Activated naive CD8-positive, alpha-beta T cell (primary cell): ENCODE results near the gene NDUFS8.

Experiments
- H3K27ac Mint-ChIP-seq: one replicate; pipeline ENCODE4 v1.8.0; 2021; ENCODE audit warnings: mixed read lengths
- H3K27me3 Mint-ChIP-seq: one replicate; pipeline ENCODE4 v1.8.0; 2021; ENCODE audit warnings: mixed read lengths
- H3K36me3 Mint-ChIP-seq: one replicate; pipeline ENCODE4 v1.8.0; 2021; ENCODE audit warnings: mixed read lengths
- H3K4me1 Mint-ChIP-seq: one replicate; pipeline ENCODE4 v1.8.0; 2021; ENCODE audit warnings: low read depth, mixed read lengths
- H3K4me3 Mint-ChIP-seq: one replicate; pipeline ENCODE4 v1.8.0; 2021; ENCODE audit warnings: mild to moderate bottlenecking, mixed read lengths
- H3K9me3 Mint-ChIP-seq: one replicate; pipeline ENCODE4 v1.8.0; 2021; ENCODE audit warnings: low read depth, mixed read lengths

The NDUFS8 gene

DNA sequence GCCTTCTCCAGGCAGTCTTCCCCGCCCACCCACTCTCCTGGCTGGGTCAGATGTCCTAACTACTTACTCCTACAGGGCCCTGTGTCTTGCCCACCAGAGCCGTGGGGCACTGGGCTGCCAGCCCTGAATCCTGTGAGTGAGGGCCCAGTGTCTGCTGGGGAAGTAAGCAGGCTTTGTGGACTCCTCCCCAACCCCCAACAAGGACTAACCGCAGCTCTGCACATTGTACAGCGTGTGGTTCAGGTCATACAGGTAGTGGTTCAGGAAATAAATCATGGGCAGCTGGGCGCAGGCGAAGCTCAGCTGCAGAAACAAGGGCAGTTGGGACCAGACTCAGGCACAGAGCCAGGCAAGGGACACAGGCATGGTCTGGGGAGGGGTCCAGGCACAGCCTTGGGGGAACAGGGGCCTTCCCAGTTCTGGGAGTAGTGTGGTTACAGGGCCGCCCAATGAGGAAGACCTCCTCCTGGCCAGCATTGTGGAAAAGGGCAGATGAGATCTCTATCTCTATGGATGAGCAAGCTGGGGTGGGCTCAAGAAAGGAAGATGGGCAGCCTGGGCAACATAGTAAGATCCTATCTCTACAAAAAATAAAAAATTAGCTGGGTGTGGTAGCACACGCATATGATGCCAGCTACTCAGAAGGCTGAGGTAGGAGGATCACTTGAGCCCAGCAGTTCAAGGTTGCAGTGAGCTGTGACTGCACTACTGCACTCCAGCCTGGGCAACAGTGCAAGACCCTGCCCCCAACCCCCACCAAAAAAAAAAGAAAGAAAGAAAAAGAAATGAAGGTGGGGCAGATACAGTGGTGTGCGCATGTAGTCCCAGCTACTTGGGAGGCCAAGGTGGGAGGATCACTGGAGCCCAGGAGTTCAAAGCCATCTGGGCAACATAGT lies 32.1 kb upstream of the NDUFS8 start:
- H3K4me1 Mint-ChIP-seq: peaks cover 31% of the 10 kb centered on the region
- no peaks in the 10 kb centered on the region for H3K27me3 Mint-ChIP-seq
- H3K4me3 Mint-ChIP-seq: no peak overlapping the region
- H3K36me3 Mint-ChIP-seq: peaks cover 3% of the 10 kb centered on the region
- H3K27ac Mint-ChIP-seq: no peak overlapping the region
- no peaks in the 10 kb centered on the region for H3K9me3 Mint-ChIP-seq

DNA sequence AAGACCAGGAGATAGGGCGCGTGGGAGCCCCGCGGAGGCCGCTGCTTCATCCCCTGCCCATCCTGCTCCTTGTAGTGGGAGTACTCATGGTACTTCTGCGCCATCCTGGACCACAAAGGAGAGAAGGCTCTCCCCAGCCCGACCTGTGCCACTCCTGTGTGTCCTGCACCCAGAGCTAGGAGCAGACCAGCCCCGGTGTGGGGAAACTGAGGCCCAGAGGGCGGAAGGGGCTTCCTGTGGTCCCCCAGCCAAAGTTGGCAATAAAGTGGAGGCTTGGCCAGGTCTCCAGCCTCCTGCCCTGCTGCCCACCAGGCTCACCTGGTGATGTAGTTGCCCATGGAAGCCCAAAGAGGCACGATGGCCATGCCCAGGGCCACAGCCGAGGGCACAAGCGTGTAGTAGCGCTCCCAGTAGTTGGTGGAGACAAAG lies 31.3 kb upstream of the NDUFS8 start:
- H3K4me1 Mint-ChIP-seq: peaks cover 28% of the 10 kb centered on the region
- no peak overlapping the region for H3K27ac Mint-ChIP-seq
- H3K9me3 Mint-ChIP-seq: no peaks in the 10 kb centered on the region
- no peak overlapping the region for H3K4me3 Mint-ChIP-seq
- H3K36me3 Mint-ChIP-seq: no peaks in the 10 kb centered on the region
- H3K27me3 Mint-ChIP-seq: no peaks in the 10 kb centered on the region

DNA sequence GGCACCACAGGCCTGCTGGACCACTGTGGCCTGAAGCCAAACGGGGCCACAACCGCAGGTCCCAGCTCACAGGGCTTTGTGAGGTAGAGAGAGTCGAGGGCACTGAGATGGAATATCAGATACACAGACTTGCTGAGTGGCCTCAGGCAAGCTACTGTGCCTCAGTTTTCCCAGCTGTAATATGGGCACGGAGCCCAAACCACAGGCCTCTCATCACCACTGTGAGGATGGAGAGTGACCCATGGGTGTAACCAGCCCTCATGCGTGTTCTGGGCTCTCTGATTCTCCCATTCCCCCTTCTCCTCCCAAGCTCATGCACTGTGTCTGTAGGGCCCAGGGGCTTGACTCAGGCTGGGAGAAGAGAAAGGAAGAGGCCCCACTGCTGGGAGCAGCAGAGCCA lies 30.8 kb upstream of the NDUFS8 start:
- no peaks in the 10 kb centered on the region for H3K27me3 Mint-ChIP-seq
- H3K9me3 Mint-ChIP-seq: no peaks in the 10 kb centered on the region
- no peaks in the 10 kb centered on the region for H3K36me3 Mint-ChIP-seq
- no peak overlapping the region for H3K27ac Mint-ChIP-seq
- no peak overlapping the region for H3K4me3 Mint-ChIP-seq
- H3K4me1 Mint-ChIP-seq: peaks cover 27% of the 10 kb centered on the region

DNA sequence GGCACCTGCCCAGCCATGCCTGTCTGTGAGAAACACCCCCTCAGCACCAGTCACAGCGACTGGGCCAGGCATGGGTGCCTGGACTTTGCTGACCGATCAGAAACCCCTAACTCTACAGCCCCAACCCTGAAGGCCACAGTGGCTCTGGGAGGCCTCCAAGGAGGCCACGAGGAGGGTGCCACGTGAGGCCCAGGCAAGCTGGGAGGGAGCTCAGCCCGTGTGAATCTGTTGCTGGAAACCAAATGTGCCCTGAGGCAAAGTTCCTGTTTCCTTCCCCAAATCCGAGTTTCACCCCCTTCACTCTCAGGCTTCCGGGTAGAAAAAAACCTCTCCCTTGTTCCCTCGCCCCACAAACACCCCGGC lies 27.9 kb upstream of the NDUFS8 start:
- Mint-ChIP-seq H3K36me3 (no peaks in the 10 kb centered on the region), H3K27ac (no peak overlapping the region), H3K27me3 (no peaks in the 10 kb centered on the region), H3K4me1 (peaks cover 25% of the 10 kb centered on the region), H3K4me3 (peak overlapping the region; percentile 82), H3K9me3 (no peaks in the 10 kb centered on the region)

DNA sequence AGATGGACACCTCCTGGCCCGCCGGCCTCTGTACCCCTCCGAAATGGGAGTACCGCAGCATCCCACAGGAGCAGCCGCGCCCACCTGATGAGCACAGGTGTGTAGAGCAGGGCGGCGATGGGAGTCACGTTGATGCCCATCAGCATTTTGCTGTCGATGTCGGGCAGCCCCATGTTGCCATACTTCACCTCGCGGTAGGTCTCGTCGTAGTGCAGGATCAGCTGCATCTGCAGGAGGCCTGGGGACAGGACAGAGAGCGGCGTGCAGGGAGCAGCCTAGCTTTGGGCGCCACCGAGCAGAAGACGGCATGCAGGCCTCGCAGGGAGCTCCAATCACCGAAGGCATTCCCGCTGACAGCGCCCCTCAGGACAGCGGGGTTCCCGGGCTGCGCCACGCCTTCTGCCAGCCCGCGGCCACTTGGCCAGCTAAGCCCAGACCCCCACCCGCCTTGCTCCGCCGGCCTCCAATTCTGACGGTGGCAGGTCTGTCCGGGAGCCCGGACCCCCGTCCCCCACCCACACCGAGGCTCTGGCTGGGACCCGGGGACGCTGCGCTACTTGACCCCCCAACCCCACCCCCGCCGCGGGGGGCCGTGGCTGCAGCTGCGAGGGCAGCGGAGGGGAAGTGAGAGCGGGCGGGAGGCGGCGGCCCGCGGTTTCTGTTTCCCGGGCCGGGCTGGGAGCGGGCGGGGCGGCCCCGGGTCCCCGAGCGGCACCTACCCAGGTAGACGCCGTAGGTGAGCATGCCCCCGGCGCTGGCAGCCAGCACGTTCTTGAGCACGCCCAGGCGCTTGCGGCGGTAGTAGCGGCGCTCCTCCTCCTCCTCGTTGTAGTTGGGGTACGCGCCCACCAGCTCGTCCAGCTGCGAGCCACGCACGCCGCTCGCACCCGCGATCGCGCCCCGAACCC lies 27.3 kb upstream of the NDUFS8 start:
- Mint-ChIP-seq H3K4me3 (peak overlapping the region; percentile 82), H3K9me3 (no peaks in the 10 kb centered on the region), H3K27ac (no peak overlapping the region), H3K27me3 (no peaks in the 10 kb centered on the region), H3K4me1 (peaks cover 20% of the 10 kb centered on the region), H3K36me3 (no peaks in the 10 kb centered on the region)

DNA sequence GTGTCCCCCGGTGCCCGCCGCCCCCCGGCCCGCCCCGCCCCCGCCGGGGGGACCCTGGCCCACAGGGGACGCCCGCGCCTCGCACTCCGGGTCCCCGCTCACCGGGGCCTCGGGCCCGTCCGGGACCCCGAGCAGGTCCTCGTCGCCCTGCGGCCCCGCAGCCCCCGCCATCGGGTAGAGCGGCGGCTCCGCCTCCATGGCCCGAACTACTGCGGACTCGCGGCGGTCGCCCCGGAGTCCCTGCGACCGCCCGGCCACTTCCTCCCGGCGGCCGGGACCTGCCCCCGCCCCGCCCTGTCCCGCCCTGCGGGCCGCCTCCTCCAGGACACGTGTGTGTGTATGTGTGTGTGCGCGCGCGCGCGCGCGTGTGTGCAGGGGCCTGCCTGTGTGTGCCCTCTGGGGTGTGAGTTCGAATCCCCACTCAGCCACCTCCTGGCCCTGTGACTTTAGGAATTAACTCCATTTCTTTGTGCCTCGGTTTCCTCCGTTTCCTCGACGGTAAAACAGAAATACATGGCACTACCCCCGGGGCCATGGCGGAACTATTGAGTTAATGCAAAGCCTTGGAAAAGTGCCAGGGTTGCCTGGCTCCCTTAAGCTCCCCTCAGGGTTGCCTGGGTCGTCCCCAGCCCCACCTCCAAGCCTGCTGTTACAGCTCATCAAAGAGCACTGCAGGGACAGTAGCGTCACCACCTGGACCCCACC lies 26.5 kb upstream of the NDUFS8 start, which contains the start of gene UNC93B1:
TSS of gene UNC93B1 (minus strand) at position 252 of the 705 bp plus-strand sequence. CDS start at position 198, 54 bp downstream.
- Mint-ChIP-seq H3K9me3 (no peaks in the 10 kb centered on the region), H3K4me3 (peak within 1 kb of the TSS; percentile 82), H3K27me3 (no peaks in the 10 kb centered on the region), H3K4me1 (peaks cover 14% of the 10 kb centered on the region), H3K27ac (no peak within 1 kb of the TSS), H3K36me3 (no peaks in the 10 kb centered on the region)

DNA sequence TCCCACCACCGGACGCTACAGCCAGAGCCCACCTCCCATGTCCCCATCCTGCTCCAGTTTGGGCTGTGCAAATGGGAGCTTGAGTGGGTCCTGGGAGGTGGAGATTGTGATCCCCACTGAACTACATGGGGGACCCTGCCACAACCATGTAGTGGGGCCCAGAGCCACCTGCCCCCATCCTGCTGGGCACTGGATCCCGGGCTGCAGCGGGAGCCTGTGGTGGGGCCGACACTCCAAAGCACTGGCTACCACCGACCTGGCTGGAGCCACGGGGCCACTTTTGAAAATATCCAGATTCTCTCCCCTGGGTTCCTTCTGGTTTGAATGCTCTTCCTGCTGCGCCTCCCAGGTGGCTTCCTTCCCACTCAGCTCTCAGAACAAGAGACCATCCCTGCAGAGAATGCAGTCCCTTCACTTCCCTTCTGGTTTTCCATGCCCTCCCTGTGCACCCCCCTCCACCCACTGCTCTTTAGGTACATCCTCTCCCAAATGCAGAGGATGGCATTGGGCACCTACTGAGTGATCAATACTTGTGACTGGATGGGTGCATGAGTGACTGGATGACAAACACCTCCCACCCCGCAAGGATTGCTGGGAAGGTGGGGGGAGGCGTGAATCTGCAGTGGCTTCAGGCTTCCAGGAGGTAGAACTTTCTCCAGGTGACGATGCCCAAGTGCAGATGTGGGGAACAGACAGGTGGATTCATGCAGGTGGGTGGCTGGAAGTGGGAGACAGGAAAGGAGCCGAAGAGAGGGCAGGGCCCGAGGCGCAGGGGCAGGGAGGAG lies 25.7 kb upstream of the NDUFS8 start:
- Mint-ChIP-seq H3K36me3 (no peaks in the 10 kb centered on the region), H3K9me3 (no peaks in the 10 kb centered on the region), H3K27ac (no peak overlapping the region), H3K27me3 (no peaks in the 10 kb centered on the region), H3K4me1 (peaks cover 21% of the 10 kb centered on the region), H3K4me3 (peak overlapping the region; percentile 79)

DNA sequence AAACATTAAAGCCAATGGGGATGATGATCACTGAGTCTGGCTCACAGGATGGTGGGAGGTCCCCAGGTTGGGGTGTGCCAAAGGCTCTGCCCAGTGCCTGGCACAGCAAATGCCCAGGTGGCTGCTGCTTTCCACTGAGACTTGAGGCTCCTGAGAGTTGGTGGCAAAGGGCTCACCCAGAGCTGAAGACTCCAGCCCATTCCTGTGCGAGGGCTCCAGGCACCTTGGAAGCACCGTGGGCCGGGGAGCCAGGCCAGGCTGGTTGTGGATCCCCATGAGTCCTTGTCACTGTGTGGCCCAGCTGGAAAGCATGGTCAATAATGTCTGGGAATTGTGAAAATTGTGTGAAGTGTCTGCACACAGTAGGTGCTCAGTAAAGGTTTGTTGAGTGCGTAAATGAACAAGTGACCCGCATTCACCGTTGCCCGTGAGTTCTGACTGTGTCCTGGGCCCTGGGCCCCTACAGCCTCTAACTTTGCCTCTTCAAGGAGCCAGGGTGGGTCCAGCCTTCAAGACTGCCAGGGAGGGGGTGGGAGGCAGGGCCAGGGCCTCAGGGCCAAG lies 23.8 kb upstream of the NDUFS8 start:
- Mint-ChIP-seq H3K4me3 (no peak overlapping the region), H3K4me1 (peaks cover 21% of the 10 kb centered on the region), H3K36me3 (no peaks in the 10 kb centered on the region), H3K9me3 (no peaks in the 10 kb centered on the region), H3K27me3 (no peaks in the 10 kb centered on the region), H3K27ac (no peak overlapping the region)

DNA sequence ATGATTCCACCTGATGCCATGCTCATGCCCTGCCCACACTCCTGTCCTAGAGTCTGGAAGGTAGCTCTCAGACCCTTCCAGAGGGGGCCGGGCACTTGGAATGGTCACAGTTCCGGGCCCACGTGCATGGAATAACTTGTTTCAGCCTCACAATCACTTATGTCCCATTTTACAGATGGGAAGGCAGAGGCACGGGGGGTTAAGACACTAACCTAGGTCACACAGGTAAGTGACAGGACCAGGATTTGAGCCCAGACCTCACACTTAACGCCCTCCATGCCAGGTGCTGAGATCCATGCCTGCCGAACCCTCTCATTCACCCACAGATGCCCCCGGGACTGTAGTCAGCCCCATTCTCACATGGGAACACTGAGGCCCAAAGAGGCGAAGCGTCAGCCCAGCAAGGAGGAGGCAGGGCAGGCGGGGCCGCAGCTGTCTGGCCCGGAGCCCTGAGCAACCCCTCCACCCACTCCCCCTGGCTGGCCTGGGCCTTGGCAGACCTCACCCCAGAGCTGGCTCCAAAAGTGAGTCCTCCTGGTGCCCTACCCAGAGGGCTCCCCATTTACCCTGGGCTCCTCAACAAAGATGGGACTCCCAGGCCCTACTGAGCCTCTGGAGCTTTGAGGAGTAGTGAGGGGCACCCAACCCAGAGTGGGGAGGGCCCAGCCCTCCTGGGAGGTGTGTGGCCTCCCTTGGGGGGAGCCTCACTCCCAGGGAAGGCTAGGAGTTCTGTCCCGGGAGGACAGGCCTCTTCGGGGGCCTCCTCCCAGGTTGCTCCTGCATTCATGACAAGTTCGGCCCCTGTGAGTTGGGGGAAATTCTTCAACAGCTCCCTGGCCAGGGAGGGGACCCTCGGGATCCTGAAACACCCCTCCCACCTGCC lies 22.7 kb upstream of the NDUFS8 start:
- Mint-ChIP-seq H3K9me3 (no peaks in the 10 kb centered on the region), H3K36me3 (no peaks in the 10 kb centered on the region), H3K27me3 (no peaks in the 10 kb centered on the region), H3K4me3 (no peak overlapping the region), H3K27ac (no peak overlapping the region), H3K4me1 (peaks cover 16% of the 10 kb centered on the region)

DNA sequence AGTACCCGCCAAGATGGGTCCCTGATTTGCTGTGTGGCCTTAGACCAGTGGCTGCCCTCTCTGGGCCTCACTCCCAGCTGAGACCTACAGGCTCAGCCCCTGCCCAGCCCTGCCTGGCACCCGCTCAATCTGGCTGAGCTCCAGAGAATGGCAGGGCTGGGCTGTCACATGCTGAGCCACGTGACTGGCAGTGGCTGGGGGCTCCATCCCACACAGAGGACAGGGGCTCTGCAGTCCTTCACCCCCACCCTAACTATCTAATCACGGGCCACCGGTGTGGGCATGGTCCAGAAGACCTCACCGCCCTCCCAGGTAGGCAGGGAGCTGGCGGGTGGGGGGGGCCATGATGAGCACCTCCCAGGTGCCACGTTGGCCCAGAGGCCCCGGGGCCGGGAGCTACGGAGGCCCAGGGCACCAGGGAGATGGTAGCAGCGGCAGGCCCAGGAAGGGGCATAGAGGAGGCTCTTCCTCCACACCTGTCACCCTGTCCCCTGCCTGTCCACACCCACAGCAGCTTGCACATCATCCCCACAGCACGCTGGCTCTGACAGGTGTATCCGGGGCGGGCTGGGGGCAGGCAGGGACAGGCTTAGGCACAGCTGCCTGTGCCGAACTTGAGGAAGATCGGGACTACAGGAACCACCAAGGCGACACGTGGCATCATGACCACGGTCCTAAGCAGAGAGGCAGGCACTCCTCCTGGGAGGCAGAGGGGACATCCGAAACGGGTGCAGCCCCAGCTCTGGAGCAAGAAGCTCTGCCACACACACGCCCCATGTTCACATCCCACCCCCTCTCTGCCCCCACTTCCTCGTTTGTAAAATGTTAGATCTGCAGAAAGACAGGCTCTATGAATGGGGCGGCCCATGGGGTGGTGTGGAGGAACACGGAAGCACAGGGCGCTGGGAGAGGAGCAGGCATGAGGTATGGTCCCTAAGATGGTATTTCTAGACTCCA lies 21.8 kb upstream of the NDUFS8 start:
- Mint-ChIP-seq H3K4me3 (no peak overlapping the region), H3K9me3 (no peaks in the 10 kb centered on the region), H3K27ac (no peak overlapping the region), H3K36me3 (no peaks in the 10 kb centered on the region), H3K4me1 (peaks cover 13% of the 10 kb centered on the region), H3K27me3 (no peaks in the 10 kb centered on the region)

DNA sequence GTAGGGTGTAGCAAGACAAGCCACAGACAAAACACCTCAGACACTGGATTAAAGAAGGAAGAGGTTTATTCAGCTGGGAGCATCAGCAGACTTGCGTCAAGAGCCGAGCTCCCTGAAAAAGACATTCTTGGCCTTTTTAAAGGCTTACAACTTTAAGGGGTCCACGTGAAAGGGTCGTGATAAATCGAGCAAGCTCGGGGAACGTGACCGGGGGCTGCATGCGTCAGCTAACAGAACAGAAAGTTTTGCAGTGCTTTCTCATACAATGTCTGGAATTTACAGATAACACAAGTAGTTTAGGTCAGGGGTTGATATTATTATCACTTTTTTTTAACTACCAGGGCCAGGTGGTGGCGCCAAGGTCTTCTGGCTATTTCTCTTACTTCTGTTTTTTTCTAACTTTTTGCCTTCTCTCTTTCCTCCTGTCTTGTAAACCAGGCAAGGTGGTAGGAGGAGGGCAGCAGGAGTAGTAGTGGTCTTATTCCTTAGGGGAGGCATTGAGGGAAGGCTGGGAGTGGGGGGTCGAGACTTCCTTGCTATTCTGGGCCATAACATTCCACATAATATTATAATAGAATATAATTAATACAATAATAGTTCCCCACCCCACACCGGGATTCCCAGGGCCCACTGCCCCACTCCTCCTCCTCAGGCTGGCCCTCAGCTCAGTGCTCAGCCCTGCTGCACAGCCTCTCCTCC lies 20.9 kb upstream of the NDUFS8 start:
- Mint-ChIP-seq H3K27me3 (no peaks in the 10 kb centered on the region), H3K36me3 (no peaks in the 10 kb centered on the region), H3K4me3 (no peak overlapping the region), H3K4me1 (peaks cover 11% of the 10 kb centered on the region), H3K9me3 (no peaks in the 10 kb centered on the region), H3K27ac (no peak overlapping the region)
